GM23248 (cell line): ENCODE measurements around the gene OR10R2.

Experiments used
- EZH2 ChIP-seq: fragments of 200-600 bp; sonication (generic); IDR thresholded peaks from 2 replicates; pipeline ENCODE4 v1.6.1; 2018; ENCODE audit warnings: antibody characterized with exemption, mild to moderate bottlenecking; ENCODE audit not compliant: insufficient read depth, poor library complexity, severe bottlenecking
- EZH2phosphoT487 ChIP-seq: fragments of 200-600 bp; sonication (generic); IDR thresholded peaks from 2 replicates; pipeline ENCODE4 v1.6.1; 2018; ENCODE audit warnings: antibody characterized with exemption, moderate library complexity, mild to moderate bottlenecking, low read depth; ENCODE audit not compliant: insufficient read depth

GRCh38 chr1:158445376-158445775, 26.6 kb upstream of the OR10R2 start:
- no peak for TF ChIP-seq EZH2
- no peak for TF ChIP-seq EZH2phosphoT487
